Choroid plexus epithelial cell (primary cell): ENCODE measurements around the gene EYS.

Experiments
- DNase-seq: peaks from one replicate; pipeline ENCODE4 v3.0.0-alpha.2; 2010; ENCODE audit warnings: low read depth
- H3K4me3 ChIP-seq: 2 replicates; pipeline ENCODE4 v1.5.1; 2011; ENCODE audit warnings: low read depth, mild to moderate bottlenecking, control low read depth, low read length, moderate library complexity
- CTCF ChIP-seq: conservative IDR thresholded peaks from 2 replicates; pipeline ENCODE4 v1.5.1; 2011; ENCODE audit warnings: low read depth, mild to moderate bottlenecking, control low read depth, inconsistent platforms, low read length, moderate library complexity

EYS gene

GRCh38 chr6:64270083-64270482, 1436.9 kb downstream of the EYS start:
- DNase-seq: no peak
- TF ChIP-seq CTCF: no peak
- H3K4me3 ChIP-seq: no peak overlapping the region

- TF ChIP-seq CTCF: no peak
- no peak for DNase-seq
- H3K4me3 ChIP-seq: no peak overlapping the region
Measured at GRCh38 chr6:64266351-64266821, 1440.6 kb downstream of the EYS start.

- TF ChIP-seq CTCF: no peak
- no peak overlapping the region for H3K4me3 ChIP-seq
- no peak for DNase-seq
Measured at GRCh38 chr6:64263778-64264177, 1443.2 kb downstream of the EYS start.

GRCh38 chr6:64259372-64259771, 1447.7 kb downstream of the EYS start:
- H3K4me3 ChIP-seq: no peak overlapping the region
- DNase-seq: no peak
- no peak for TF ChIP-seq CTCF

GRCh38 chr6:64258752-64259151, 1448.3 kb downstream of the EYS start:
- no peak for DNase-seq
- no peak for TF ChIP-seq CTCF
- H3K4me3 ChIP-seq: no peak overlapping the region

GRCh38 chr6:64258302-64258701, 1448.7 kb downstream of the EYS start:
- no peak for TF ChIP-seq CTCF
- no peak overlapping the region for H3K4me3 ChIP-seq
- no peak for DNase-seq

- no peak overlapping the region for H3K4me3 ChIP-seq
- no peak for DNase-seq
- TF ChIP-seq CTCF: no peak
Measured at GRCh38 chr6:64257586-64257985, 1449.4 kb downstream of the EYS start.
